ENCODE measurements around the gene ZFR2.

- TF ChIP-seq CTCF (IDR thresholded peaks at IDR 0.05; ENCODE audit: low read depth, low read length, missing input control) (no peak), YY1 (IDR thresholded peaks at IDR 0.05) (no peak), TAF1 (conservative IDR thresholded peaks at IDR 0.05) (no peak), RAD21 (IDR thresholded peaks at IDR 0.05) (no peak), EGR1 (IDR thresholded peaks at IDR 0.05; ENCODE audit: low read depth in 2 of 2) (no peak), FOXA1 (IDR thresholded peaks at IDR 0.05) (no peak), GABPA (IDR thresholded peaks at IDR 0.05 in 1 of 2, conservative IDR thresholded peaks at IDR 0.05 in 1 of 2) (no peak)
- TF ChIP-seq, protein P1, sequence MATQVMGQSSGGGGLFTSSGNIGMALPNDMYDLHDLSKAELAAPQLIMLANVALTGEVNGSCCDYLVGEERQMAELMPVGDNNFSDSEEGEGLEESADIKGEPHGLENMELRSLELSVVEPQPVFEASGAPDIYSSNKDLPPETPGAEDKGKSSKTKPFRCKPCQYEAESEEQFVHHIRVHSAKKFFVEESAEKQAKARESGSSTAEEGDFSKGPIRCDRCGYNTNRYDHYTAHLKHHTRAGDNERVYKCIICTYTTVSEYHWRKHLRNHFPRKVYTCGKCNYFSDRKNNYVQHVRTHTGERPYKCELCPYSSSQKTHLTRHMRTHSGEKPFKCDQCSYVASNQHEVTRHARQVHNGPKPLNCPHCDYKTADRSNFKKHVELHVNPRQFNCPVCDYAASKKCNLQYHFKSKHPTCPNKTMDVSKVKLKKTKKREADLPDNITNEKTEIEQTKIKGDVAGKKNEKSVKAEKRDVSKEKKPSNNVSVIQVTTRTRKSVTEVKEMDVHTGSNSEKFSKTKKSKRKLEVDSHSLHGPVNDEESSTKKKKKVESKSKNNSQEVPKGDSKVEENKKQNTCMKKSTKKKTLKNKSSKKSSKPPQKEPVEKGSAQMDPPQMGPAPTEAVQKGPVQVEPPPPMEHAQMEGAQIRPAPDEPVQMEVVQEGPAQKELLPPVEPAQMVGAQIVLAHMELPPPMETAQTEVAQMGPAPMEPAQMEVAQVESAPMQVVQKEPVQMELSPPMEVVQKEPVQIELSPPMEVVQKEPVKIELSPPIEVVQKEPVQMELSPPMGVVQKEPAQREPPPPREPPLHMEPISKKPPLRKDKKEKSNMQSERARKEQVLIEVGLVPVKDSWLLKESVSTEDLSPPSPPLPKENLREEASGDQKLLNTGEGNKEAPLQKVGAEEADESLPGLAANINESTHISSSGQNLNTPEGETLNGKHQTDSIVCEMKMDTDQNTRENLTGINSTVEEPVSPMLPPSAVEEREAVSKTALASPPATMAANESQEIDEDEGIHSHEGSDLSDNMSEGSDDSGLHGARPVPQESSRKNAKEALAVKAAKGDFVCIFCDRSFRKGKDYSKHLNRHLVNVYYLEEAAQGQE (IDR thresholded peaks at IDR 0.05), result no peak
- TF ChIP-seq, protein P2, sequence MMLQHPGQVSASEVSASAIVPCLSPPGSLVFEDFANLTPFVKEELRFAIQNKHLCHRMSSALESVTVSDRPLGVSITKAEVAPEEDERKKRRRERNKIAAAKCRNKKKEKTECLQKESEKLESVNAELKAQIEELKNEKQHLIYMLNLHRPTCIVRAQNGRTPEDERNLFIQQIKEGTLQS (IDR thresholded peaks at IDR 0.05), result no peak
Measured at GRCh38 chr19:3790209-3790734, 78.6 kb downstream of the ZFR2 start.
